ENCODE measurements around the gene TMEM245. TPM values are rescaled to one million over a fixed set of nuclear protein-coding genes. Genes with fewer than 3 reads are reported as not detected.

TMEM245 gene
- total and polyA plus RNA-seq, 10 of the 15 experiments (the other 5 are each of a cell fraction or from before 2014, with no cell fraction given), result 7.4 to 36.1 (median 19.0) TPM

DNA sequence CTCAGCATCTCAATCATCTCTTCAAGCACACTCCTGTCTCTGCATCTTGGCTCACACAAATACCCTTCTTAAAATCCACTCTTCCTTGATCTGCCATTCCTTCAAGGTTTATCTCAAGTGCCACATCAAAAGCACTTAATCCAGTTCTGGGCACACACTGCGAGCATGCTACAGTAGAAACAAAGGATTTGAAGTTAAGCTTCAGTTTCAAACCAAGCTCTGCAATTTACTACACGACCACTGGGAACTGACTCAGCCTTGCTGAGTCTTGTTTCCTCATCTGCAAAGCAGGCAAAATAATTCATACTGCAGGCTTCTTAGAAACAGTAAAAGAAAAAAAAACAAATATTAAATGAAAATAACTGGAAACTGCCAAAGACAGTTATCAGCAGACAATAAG lies 56.0 kb downstream of the TMEM245 start:
- RAD21 ChIA-PET (ENCODE audit: unreplicated experiment), result no interaction called here
- BruUV-seq (replicated peaks), result no TSS peak
- POLR2A ChIA-PET, result no interaction called here
- TF ChIP-seq, protein P1, sequence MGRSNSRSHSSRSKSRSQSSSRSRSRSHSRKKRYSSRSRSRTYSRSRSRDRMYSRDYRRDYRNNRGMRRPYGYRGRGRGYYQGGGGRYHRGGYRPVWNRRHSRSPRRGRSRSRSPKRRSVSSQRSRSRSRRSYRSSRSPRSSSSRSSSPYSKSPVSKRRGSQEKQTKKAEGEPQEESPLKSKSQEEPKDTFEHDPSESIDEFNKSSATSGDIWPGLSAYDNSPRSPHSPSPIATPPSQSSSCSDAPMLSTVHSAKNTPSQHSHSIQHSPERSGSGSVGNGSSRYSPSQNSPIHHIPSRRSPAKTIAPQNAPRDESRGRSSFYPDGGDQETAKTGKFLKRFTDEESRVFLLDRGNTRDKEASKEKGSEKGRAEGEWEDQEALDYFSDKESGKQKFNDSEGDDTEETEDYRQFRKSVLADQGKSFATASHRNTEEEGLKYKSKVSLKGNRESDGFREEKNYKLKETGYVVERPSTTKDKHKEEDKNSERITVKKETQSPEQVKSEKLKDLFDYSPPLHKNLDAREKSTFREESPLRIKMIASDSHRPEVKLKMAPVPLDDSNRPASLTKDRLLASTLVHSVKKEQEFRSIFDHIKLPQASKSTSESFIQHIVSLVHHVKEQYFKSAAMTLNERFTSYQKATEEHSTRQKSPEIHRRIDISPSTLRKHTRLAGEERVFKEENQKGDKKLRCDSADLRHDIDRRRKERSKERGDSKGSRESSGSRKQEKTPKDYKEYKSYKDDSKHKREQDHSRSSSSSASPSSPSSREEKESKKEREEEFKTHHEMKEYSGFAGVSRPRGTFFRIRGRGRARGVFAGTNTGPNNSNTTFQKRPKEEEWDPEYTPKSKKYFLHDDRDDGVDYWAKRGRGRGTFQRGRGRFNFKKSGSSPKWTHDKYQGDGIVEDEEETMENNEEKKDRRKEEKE (IDR thresholded peaks at IDR 0.05), result no peak
- TF ChIP-seq NR2F1 (conservative IDR thresholded peaks at IDR 0.05), result no peak
- TF ChIP-seq CBX3 (IDR thresholded peaks at IDR 0.05; ENCODE audit: borderline replicate concordance, low read depth), result no peak
- TF ChIP-seq, protein P2, sequence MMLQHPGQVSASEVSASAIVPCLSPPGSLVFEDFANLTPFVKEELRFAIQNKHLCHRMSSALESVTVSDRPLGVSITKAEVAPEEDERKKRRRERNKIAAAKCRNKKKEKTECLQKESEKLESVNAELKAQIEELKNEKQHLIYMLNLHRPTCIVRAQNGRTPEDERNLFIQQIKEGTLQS (IDR thresholded peaks at IDR 0.05; ENCODE audit: borderline replicate concordance, extremely low read depth, low read depth, low read length), result no peak
- TF ChIP-seq SPI1 (IDR thresholded peaks at IDR 0.05; ENCODE audit: borderline replicate concordance, insufficient read depth, low read depth, low read length), result no peak
- TF ChIP-seq FOS (IDR thresholded peaks at IDR 0.05; ENCODE audit: borderline replicate concordance, extremely low read depth, insufficient read length), result no peak
- TF ChIP-seq, protein P3, sequence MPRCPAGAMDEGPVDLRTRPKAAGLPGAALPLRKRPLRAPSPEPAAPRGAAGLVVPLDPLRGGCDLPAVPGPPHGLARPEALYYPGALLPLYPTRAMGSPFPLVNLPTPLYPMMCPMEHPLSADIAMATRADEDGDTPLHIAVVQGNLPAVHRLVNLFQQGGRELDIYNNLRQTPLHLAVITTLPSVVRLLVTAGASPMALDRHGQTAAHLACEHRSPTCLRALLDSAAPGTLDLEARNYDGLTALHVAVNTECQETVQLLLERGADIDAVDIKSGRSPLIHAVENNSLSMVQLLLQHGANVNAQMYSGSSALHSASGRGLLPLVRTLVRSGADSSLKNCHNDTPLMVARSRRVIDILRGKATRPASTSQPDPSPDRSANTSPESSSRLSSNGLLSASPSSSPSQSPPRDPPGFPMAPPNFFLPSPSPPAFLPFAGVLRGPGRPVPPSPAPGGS (IDR thresholded peaks at IDR 0.05; ENCODE audit: borderline replicate concordance, insufficient read depth, low read depth, low read length, poor library complexity, severe bottlenecking), result no peak
- no peak for TF ChIP-seq CREB1 (IDR thresholded peaks at IDR 0.05; ENCODE audit: low read depth)
- TF ChIP-seq ASH2L (IDR thresholded peaks at IDR 0.05; ENCODE audit: borderline replicate concordance, low read depth), result no peak
- TF ChIP-seq JUNB (IDR thresholded peaks at IDR 0.05), result no peak
- no peak for TF ChIP-seq TCF7 (IDR thresholded peaks at IDR 0.05; ENCODE audit: borderline replicate concordance)
- no peak for TF ChIP-seq FOXK2 (IDR thresholded peaks at IDR 0.05)
- TF ChIP-seq PRDM15 (CRISPR knock-in tag; IDR thresholded peaks at IDR 0.05), result no peak
- TF ChIP-seq RAD21 (IDR thresholded peaks at IDR 0.05; ENCODE audit: insufficient read depth, low read depth, low read length), result no peak

More for the DNA sequence above, 56.0 kb downstream of the TMEM245 start:
- ATAC-seq (no peak), FAIRE-seq (no peak), DNase-seq (ENCODE audit: low read depth, low spot score) (no peak)
- H2AFZ ChIP-seq (ENCODE audit: control insufficient read depth, low read depth, low read length), result no peak overlapping the region
- no peaks in the 10 kb centered on the region for H4K20me1 ChIP-seq (ENCODE audit: control insufficient read depth, insufficient read depth)
- peaks cover under 1 to 14% of the 10 kb centered on the region in 2 experiments for H3K36me3 ChIP-seq (ENCODE audit: control insufficient read depth in 2 of 2, insufficient read depth in 2 of 2, low read length in 1 of 2)
- ChIA-PET SMC1A (ENCODE audit: uncharacterized antibody, unreplicated experiment) (no interaction called here), CTCF (interaction anchor here (0.9 kb wide), 1 partner anchor 10 kb away, joined by 3 read pairs; no protein-coding TSS in a partner anchor)
- in situ Hi-C loops (cut with MboI), result no loop called here
- no peaks in the 10 kb centered on the region for H3K4me1 ChIP-seq (ENCODE audit: control insufficient read depth, insufficient read depth, low read length)
- no peaks in the 10 kb centered on the region for H3K79me2 ChIP-seq (ENCODE audit: control insufficient read depth, insufficient read depth, low read length)
- H3K4me2 ChIP-seq (ENCODE audit: control insufficient read depth, insufficient read depth), result no peak overlapping the region
- intact Hi-C loops (cut with micrococcal nuclease; ENCODE audit: unreplicated experiment), result no loop called here
- no peak overlapping the region for H3K4me3 ChIP-seq
- WGBS (ENCODE audit: insufficient coverage, insufficient replicate concordance, low lambda C conversion rate, missing lambda C conversion rate), result 100% methylated on average over 2 of the region's 2 CpGs
- H3K27me3 ChIP-seq (replicated peaks in 1 of 2; ENCODE audit: control insufficient read depth in 2 of 2, insufficient read depth in 2 of 2, low read length in 1 of 2), result no peaks in the 10 kb centered on the region
- H3K9ac ChIP-seq (ENCODE audit: control insufficient read depth, insufficient read depth, low read length), result no peak overlapping the region
- no peak overlapping the region for H3K27ac ChIP-seq (ENCODE audit: control insufficient read depth, insufficient read depth)
- H3K9me3 ChIP-seq (replicated peaks; ENCODE audit: control insufficient read depth, insufficient read depth, low read length), result no peaks in the 10 kb centered on the region
